ENCODE measurements around the gene GSAP. TPM values are rescaled to one million over a fixed set of nuclear protein-coding genes. Genes with fewer than 3 reads are reported as not detected.

Gene GSAP
- total RNA-seq, 1 experiment from 2014 or later: 0.85 TPM

GRCh38 chr7:77409005-77409738, 7.0 kb downstream of the GSAP start:
- Histone ChIP-seq H3K27ac (ENCODE audit: low read length) (no peak overlapping the region), H3K4me3 (ENCODE audit: low read depth in 2 of 2, low read length in 2 of 2) (no peak overlapping the region), H3K27me3 (ENCODE audit: control insufficient read depth, insufficient read depth, low read length) (peaks cover 3% of the 10 kb centered on the region; the same call in 1 of the 2 replicates), H3K36me3 (ENCODE audit: control insufficient read depth, insufficient read depth, low read length) (no peaks in the 10 kb centered on the region), H3K4me1 (ENCODE audit: control insufficient read depth, insufficient read depth, low read length) (no peaks in the 10 kb centered on the region), H3K9me3 (ENCODE audit: control insufficient read depth, insufficient read depth, low read depth, low read length) (no peaks in the 10 kb centered on the region)
- ATAC-seq: no peak
- peak; percentile 48 for DNase-seq (ENCODE audit: low read depth, low spot score)
- TF ChIP-seq SIN3A (IDR thresholded peaks at IDR 0.05; ENCODE audit: borderline replicate concordance, insufficient read depth, low read depth, low read length) (no peak), TCF7L2 (IDR thresholded peaks at IDR 0.05; ENCODE audit: low read depth, low read length) (no peak), CTCF (IDR thresholded peaks at IDR 0.05) (no peak), REST (IDR thresholded peaks at IDR 0.05; ENCODE audit: insufficient read depth in 1 of 2, low read depth in 2 of 2, low read length in 1 of 2) (no peak), POLR2AphosphoS5 (IDR thresholded peaks at IDR 0.05; ENCODE audit: low read depth, low read length) (no peak)
- intact Hi-C loops (cut with micrococcal nuclease; ENCODE audit: unreplicated experiment): no loop called here
- POLR2A ChIA-PET: interaction anchor here (0.7 kb wide), 1 partner anchor 12 kb away, joined by 10 read pairs; no protein-coding TSS in a partner anchor
- CTCF ChIA-PET: no interaction called here
- BruUV-seq (replicated peaks): no TSS peak
- in situ Hi-C loops (cut with HindIII; ENCODE audit: low pct_unique_long_range_greater_than_20kb, low sequenced_read_pairs): no loop called here

- Histone ChIP-seq H3K27ac (ENCODE audit: low read length) (no peak overlapping the region), H3K27me3 (ENCODE audit: control insufficient read depth, insufficient read depth, low read length) (0 out of 2 replicates have a peak, but pooled peaks cover 5% of the 10 kb centered on the region), H3K9me3 (ENCODE audit: control insufficient read depth, insufficient read depth, low read depth, low read length) (no peaks in the 10 kb centered on the region), H3K4me1 (ENCODE audit: control insufficient read depth, insufficient read depth, low read length) (no peaks in the 10 kb centered on the region), H3K36me3 (ENCODE audit: control insufficient read depth, insufficient read depth, low read length) (no peaks in the 10 kb centered on the region), H3K4me3 (ENCODE audit: low read depth in 2 of 2, low read length in 2 of 2) (no peak overlapping the region)
- DNase-seq (ENCODE audit: low read depth, low spot score) (no peak), ATAC-seq (no peak)
- in situ Hi-C loops (cut with HindIII; ENCODE audit: low pct_unique_long_range_greater_than_20kb, low sequenced_read_pairs) (no loop called here), intact Hi-C loops (cut with micrococcal nuclease; ENCODE audit: unreplicated experiment) (no loop called here)
- CTCF ChIA-PET: no interaction called here
- TF ChIP-seq TCF7L2 (IDR thresholded peaks at IDR 0.05; ENCODE audit: low read depth, low read length) (no peak), CTCF (IDR thresholded peaks at IDR 0.05) (no peak), REST (IDR thresholded peaks at IDR 0.05; ENCODE audit: insufficient read depth in 1 of 2, low read depth in 2 of 2, low read length in 1 of 2) (no peak)
- no TSS peak for BruUV-seq (replicated peaks)
- POLR2A ChIA-PET: no interaction called here
These were observed 8.2 kb downstream of the GSAP start for GRCh38 chr7:77407906-77408305.

Data from Panc1 (cell line).